ENCODE results near the gene TULP3.
"Not testable (repeated sequence)": the region's sequence is repeated elsewhere in the genome, so short reads cannot be mapped to it uniquely, and the experiment has no call there.

The TULP3 gene

GRCh38 chr12:2890388-2891239 lies at the start of gene TULP3:
TSS of gene TULP3 (plus strand) at chr12:2890891. CDS start at chr12:2890948, 57 bp downstream.
- peak; percentile 98 for DNase-seq (ENCODE audit: low read depth)

GRCh38 chr12:2841056-2841650 lies 49.5 kb upstream of the TULP3 start:
- DNase-seq (ENCODE audit: low read depth), result no peak

GRCh38 chr12:2842948-2843347 lies 47.7 kb upstream of the TULP3 start:
- no peak for DNase-seq (ENCODE audit: low read depth)

GRCh38 chr12:2844786-2845185 lies 45.9 kb upstream of the TULP3 start:
- no peak for DNase-seq (ENCODE audit: low read depth)

GRCh38 chr12:2845280-2845679 lies 45.4 kb upstream of the TULP3 start:
- DNase-seq (ENCODE audit: low read depth), result no peak

- DNase-seq (ENCODE audit: low read depth), result no peak
Measured at GRCh38 chr12:2851931-2852330, 38.8 kb upstream of the TULP3 start.

- no peak for DNase-seq (ENCODE audit: low read depth)
Measured at GRCh38 chr12:2853626-2854025, 37.1 kb upstream of the TULP3 start.

GRCh38 chr12:2854669-2855453 lies 35.8 kb upstream of the TULP3 start:
- no peak for DNase-seq (ENCODE audit: low read depth)

- DNase-seq (ENCODE audit: low read depth), result no peak
Measured at GRCh38 chr12:2855546-2855945, 35.1 kb upstream of the TULP3 start.

- DNase-seq (ENCODE audit: low read depth), result no peak
Measured at GRCh38 chr12:2856051-2856450, 34.6 kb upstream of the TULP3 start.

GRCh38 chr12:2857021-2857431 lies 33.7 kb upstream of the TULP3 start, which contains the start of gene TEX52:
TSS of gene TEX52 (minus strand) at chr12:2857039. CDS start at chr12:2857026, 13 bp downstream.
- no peak for DNase-seq (ENCODE audit: low read depth)

- DNase-seq (ENCODE audit: low read depth), result no peak
Measured at GRCh38 chr12:2857576-2857975, 33.1 kb upstream of the TULP3 start.

- no peak for DNase-seq (ENCODE audit: low read depth)
Measured at GRCh38 chr12:2858334-2858733, 32.4 kb upstream of the TULP3 start.

GRCh38 chr12:2858944-2859421 lies 31.7 kb upstream of the TULP3 start:
- DNase-seq (ENCODE audit: low read depth), result no peak

GRCh38 chr12:2860170-2860569 lies 30.5 kb upstream of the TULP3 start:
- DNase-seq (ENCODE audit: low read depth), result no peak

GRCh38 chr12:2862876-2863275 lies 27.8 kb upstream of the TULP3 start:
- no peak for DNase-seq (ENCODE audit: low read depth)

GRCh38 chr12:2863402-2863801 lies 27.3 kb upstream of the TULP3 start:
- DNase-seq (ENCODE audit: low read depth), result not testable (repeated sequence)

GRCh38 chr12:2864198-2864597 lies 26.5 kb upstream of the TULP3 start:
- no peak for DNase-seq (ENCODE audit: low read depth)

GRCh38 chr12:2868986-2869632 lies 21.6 kb upstream of the TULP3 start:
- not testable (repeated sequence) for DNase-seq (ENCODE audit: low read depth)

GRCh38 chr12:2876431-2877046 lies 14.2 kb upstream of the TULP3 start:
- DNase-seq (ENCODE audit: low read depth), result no peak
